Measurements from ENCODE around the gene PCDHB6. TPM values are rescaled to one million over a fixed set of nuclear protein-coding genes. Genes with fewer than 3 reads are reported as not detected.
"Not testable (repeated sequence)": the region's sequence is repeated elsewhere in the genome, so short reads cannot be mapped to it uniquely, and the experiment has no call there.

PCDHB6 gene
- total RNA-seq, 1 experiment from 2014 or later: not detected

DNA sequence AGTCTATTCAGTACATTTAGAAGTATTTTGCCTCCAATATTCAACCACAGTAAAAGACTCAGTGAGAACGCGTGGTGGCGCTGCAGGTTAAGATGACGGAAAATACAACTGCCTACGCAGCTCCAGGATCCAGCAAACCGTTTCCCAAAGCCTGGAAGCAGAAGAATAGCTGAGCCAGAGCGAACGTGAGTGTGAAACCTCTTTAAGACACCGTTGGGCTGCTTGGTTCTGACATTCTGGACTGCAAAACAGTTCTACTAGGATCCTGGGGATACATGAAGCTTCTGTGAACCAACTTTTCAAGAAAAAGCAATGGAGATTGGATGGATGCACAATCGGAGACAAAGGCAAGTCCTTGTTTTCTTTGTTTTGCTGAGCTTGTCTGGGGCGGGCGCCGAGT lies 32.4 kb downstream of the PCDHB6 start, which contains the start of gene PCDHB16:
TSS of gene PCDHB16 (plus strand) at position 140 of the 400 bp plus-strand sequence. CDS start at position 313, 173 bp downstream.
- Histone ChIP-seq H2BK12ac (ENCODE audit: insufficient read length, low read depth, low read length) (no peak within 1 kb of the TSS), H4K20me1 (ENCODE audit: control insufficient read depth, insufficient read depth, insufficient read length) (no peaks in the 10 kb centered on the region), H3K79me2 (ENCODE audit: insufficient read depth, low read length) (no peaks in the 10 kb centered on the region), H2AFZ (ENCODE audit: low read length) (peak within 1 kb of the TSS; percentile 92), H2BK120ac (ENCODE audit: low read depth, low read length, poor library complexity, severe bottlenecking) (no peak within 1 kb of the TSS), H3K9ac (ENCODE audit: extremely low read depth, insufficient read length, low read length) (no peak within 1 kb of the TSS), H2BK5ac (ENCODE audit: insufficient read length, low read length) (no peak within 1 kb of the TSS), H4K91ac (ENCODE audit: insufficient read length, low read depth, low read length) (no peak within 1 kb of the TSS), H3K9me3 (ENCODE audit: control insufficient read depth, low read depth, low read length) (no peaks in the 10 kb centered on the region), H3K14ac (ENCODE audit: insufficient read depth, low read length) (no peak within 1 kb of the TSS), H3K27ac (ENCODE audit: insufficient read length, low read depth, low read length) (no peak within 1 kb of the TSS), H3K4ac (ENCODE audit: low read depth, low read length) (no peak within 1 kb of the TSS), H4K5ac (ENCODE audit: insufficient read length, low read depth, low read length) (no peak within 1 kb of the TSS), H3T11ph (ENCODE audit: low read length) (no peak within 1 kb of the TSS), H2BK15ac (ENCODE audit: low read depth, low read length) (no peak within 1 kb of the TSS), H4K8ac (replicated peaks; ENCODE audit: insufficient read length, low read depth, low read length) (no peak within 1 kb of the TSS), H3K18ac (ENCODE audit: insufficient read length, low read depth, low read length) (no peak within 1 kb of the TSS), H3K4me1 (ENCODE audit: insufficient read depth, low read length) (no peaks in the 10 kb centered on the region), H2BK20ac (ENCODE audit: low read depth, low read length, poor library complexity, severe bottlenecking) (no peak within 1 kb of the TSS), H3K56ac (ENCODE audit: insufficient read length, low read depth, low read length) (no peak within 1 kb of the TSS), H3K79me1 (ENCODE audit: insufficient read depth, low read depth, low read length, poor library complexity, severe bottlenecking) (no peaks in the 10 kb centered on the region), H3K4me2 (ENCODE audit: insufficient read depth, insufficient read length, low read length) (peak within 1 kb of the TSS; percentile 7), H2AK5ac (ENCODE audit: insufficient read length, low read length) (no peak within 1 kb of the TSS), H3K23ac (ENCODE audit: insufficient read length, low read depth, low read length) (no peak within 1 kb of the TSS), H3K27me3 (ENCODE audit: insufficient read depth, low read length) (no peaks in the 10 kb centered on the region), H3K23me2 (ENCODE audit: insufficient read length, low read depth, low read length, poor library complexity, severe bottlenecking) (no peaks in the 10 kb centered on the region)
- DNase-seq: peak; percentile 84
- no CpG with 5 or more reads among the region's 13 CpGs for WGBS (ENCODE audit: extremely low coverage, insufficient read length, low lambda C conversion rate)
- TF ChIP-seq CTCF (conservative IDR thresholded peaks at IDR 0.05): peak; percentile 87
- H3K4me3 Mint-ChIP-seq: peak within 1 kb of the TSS; percentile 73 to 76
- peaks cover 10 to 28% (median 15%) of the 10 kb centered on the region in 3 experiments for H3K36me3 Mint-ChIP-seq (ENCODE audit: insufficient read depth in 1 of 3, low read depth in 3 of 3)
- peaks cover 7 to 13% of the 10 kb centered on the region in 2 experiments for H3K4me1 Mint-ChIP-seq
- peak within 1 kb of the TSS; percentile 32 to 89 (median 82); a peak in 4 of 7 replicates for H3K27ac Mint-ChIP-seq
- H3K27me3 Mint-ChIP-seq (ENCODE audit: low read depth): peaks cover 2% of the 10 kb centered on the region
- H3K9me3 Mint-ChIP-seq: peaks cover 27 to 28% of the 10 kb centered on the region in 2 experiments

- not testable (repeated sequence) for H3K4me2 ChIP-seq (ENCODE audit: insufficient read depth, insufficient read length, low read length); H3K79me2 ChIP-seq (ENCODE audit: insufficient read depth, low read length); H3T11ph ChIP-seq (ENCODE audit: low read length); H2AK5ac ChIP-seq (ENCODE audit: insufficient read length, low read length); DNase-seq; H3K23ac ChIP-seq (ENCODE audit: insufficient read length, low read depth, low read length); H3K9me3 ChIP-seq (ENCODE audit: control insufficient read depth, low read depth, low read length); H2BK15ac ChIP-seq (ENCODE audit: low read depth, low read length); H4K20me1 ChIP-seq (ENCODE audit: control insufficient read depth, insufficient read depth, insufficient read length); H3K23me2 ChIP-seq (ENCODE audit: insufficient read length, low read depth, low read length, poor library complexity, severe bottlenecking); H4K91ac ChIP-seq (ENCODE audit: insufficient read length, low read depth, low read length); H3K18ac ChIP-seq (ENCODE audit: insufficient read length, low read depth, low read length); H3K27me3 Mint-ChIP-seq (ENCODE audit: low read depth); H2BK20ac ChIP-seq (ENCODE audit: low read depth, low read length, poor library complexity, severe bottlenecking); H3K4me3 Mint-ChIP-seq; H3K4me1 ChIP-seq (ENCODE audit: insufficient read depth, low read length); H3K56ac ChIP-seq (ENCODE audit: insufficient read length, low read depth, low read length); H3K27ac ChIP-seq (ENCODE audit: insufficient read length, low read depth, low read length); H3K9ac ChIP-seq (ENCODE audit: extremely low read depth, insufficient read length, low read length); H2BK5ac ChIP-seq (ENCODE audit: insufficient read length, low read length); H4K5ac ChIP-seq (ENCODE audit: insufficient read length, low read depth, low read length); H2BK120ac ChIP-seq (ENCODE audit: low read depth, low read length, poor library complexity, severe bottlenecking); H2AFZ ChIP-seq (ENCODE audit: low read length); H3K79me1 ChIP-seq (ENCODE audit: insufficient read depth, low read depth, low read length, poor library complexity, severe bottlenecking); H3K4ac ChIP-seq (ENCODE audit: low read depth, low read length); H2BK12ac ChIP-seq (ENCODE audit: insufficient read length, low read depth, low read length); H4K8ac ChIP-seq (replicated peaks; ENCODE audit: insufficient read length, low read depth, low read length); H3K14ac ChIP-seq (ENCODE audit: insufficient read depth, low read length); H3K27ac Mint-ChIP-seq; H3K27me3 ChIP-seq (ENCODE audit: insufficient read depth, low read length)
- peaks cover 31 to 33% of the 10 kb centered on the region in 2 experiments for H3K9me3 Mint-ChIP-seq
- H3K36me3 Mint-ChIP-seq (ENCODE audit: insufficient read depth in 1 of 3, low read depth in 3 of 3): peaks cover 13 to 35% (median 19%) of the 10 kb centered on the region in 3 experiments
- WGBS (ENCODE audit: extremely low coverage, insufficient read length, low lambda C conversion rate): no CpG with 5 or more reads among the region's 69 CpGs
- H3K4me1 Mint-ChIP-seq: peaks cover 7 to 15% of the 10 kb centered on the region in 2 experiments
Observed at GRCh38 chr5:141184117-141184855, 34.4 kb downstream of the PCDHB6 start.

Measured in H9 (cell line).